ENCODE measurements around the gene RAD51B.

RAD51B gene

DNA sequence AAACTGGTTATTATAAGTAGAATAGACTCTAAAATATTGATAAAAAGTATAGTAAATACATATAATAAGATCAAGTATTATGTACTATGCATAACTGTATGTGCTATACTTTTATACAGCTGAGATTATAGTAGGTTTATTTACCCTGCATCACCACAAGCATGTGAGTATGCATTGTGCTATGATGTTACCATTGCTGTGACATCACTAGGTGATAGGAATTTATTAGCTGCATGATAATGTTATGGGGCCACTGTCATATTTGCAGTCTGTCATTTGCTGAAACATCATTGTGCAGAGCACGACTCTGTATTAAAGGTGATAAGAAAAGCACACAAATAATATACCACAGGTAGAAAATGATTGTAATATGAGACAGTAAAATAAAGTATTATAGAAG lies 587.7 kb downstream of the RAD51B start:
- no peak overlapping the region for H3K27ac ChIP-seq (ENCODE audit: low read depth, low read length)
- no peaks in the 10 kb centered on the region for H3K9me3 ChIP-seq (ENCODE audit: control insufficient read depth in 1 of 2, low read length in 2 of 2)
- no peak overlapping the region for H3K4me3 ChIP-seq (ENCODE audit: low read depth in 1 of 2, low read length in 2 of 2)
- H3K36me3 ChIP-seq (ENCODE audit: control insufficient read depth in 1 of 2, insufficient read depth in 2 of 2, low read length in 2 of 2), result no peaks in the 10 kb centered on the region
- no peaks in the 10 kb centered on the region for H3K27me3 ChIP-seq (ENCODE audit: control insufficient read depth in 1 of 2, insufficient read depth in 2 of 2, low read length in 2 of 2)
- peaks cover 3 to 18% of the 10 kb centered on the region in 2 donors for H3K4me1 ChIP-seq (ENCODE audit: control insufficient read depth in 1 of 2, insufficient read depth in 2 of 2, low read length in 2 of 2)
- H3K9ac ChIP-seq (ENCODE audit: low read depth in 1 of 2, low read length in 2 of 2), result no peak overlapping the region

DNA sequence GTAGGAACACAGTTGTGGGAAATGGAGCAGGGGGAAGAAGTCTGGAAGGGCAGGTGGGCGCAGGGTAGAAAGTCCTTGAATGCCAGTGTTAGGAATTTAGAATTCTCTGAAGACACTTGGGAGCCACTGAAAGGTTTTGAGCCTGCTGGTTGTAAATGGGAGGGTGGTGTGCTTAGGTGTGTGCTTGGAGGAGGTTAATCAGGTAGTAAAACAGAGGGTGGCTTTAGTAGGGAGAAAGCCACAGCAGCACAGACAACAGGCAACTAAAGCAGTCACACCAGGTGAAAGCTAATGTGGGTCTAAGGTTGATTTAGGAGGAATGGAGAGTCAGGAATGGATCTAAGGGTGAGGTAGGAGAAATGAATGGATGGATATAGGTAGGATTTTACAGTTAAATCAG lies 588.2 kb downstream of the RAD51B start:
- Histone ChIP-seq H3K4me1 (ENCODE audit: control insufficient read depth in 1 of 2, insufficient read depth in 2 of 2, low read length in 2 of 2) (peaks cover 2 to 18% of the 10 kb centered on the region in 2 donors), H3K9ac (ENCODE audit: low read depth in 1 of 2, low read length in 2 of 2) (no peak overlapping the region), H3K36me3 (ENCODE audit: control insufficient read depth in 1 of 2, insufficient read depth in 2 of 2, low read length in 2 of 2) (no peaks in the 10 kb centered on the region), H3K4me3 (ENCODE audit: low read depth in 1 of 2, low read length in 2 of 2) (no peak overlapping the region), H3K27me3 (ENCODE audit: control insufficient read depth in 1 of 2, insufficient read depth in 2 of 2, low read length in 2 of 2) (no peaks in the 10 kb centered on the region), H3K9me3 (ENCODE audit: control insufficient read depth in 1 of 2, low read length in 2 of 2) (no peaks in the 10 kb centered on the region), H3K27ac (ENCODE audit: low read depth, low read length) (no peak overlapping the region)

DNA sequence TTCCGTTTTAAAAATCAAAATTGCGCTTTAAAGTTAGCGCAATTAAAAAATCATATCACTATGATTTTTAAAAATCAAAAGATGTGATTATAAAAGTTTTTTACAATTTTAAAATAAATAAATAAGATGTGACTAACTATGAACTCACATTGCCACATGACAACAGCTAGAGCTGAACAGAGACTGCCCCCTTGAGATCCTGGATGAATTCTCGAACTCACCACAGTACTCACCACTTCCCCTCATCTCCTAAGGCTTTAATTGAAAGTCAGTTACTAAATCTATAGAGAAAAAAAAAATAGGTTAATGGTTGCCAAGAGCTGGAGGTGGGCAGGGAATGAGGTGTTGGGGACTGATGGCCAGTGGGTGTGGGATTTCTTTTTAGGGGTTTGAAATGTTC lies 589.1 kb downstream of the RAD51B start:
- Histone ChIP-seq H3K9me3 (ENCODE audit: control insufficient read depth in 1 of 2, low read length in 2 of 2) (no peaks in the 10 kb centered on the region), H3K27me3 (ENCODE audit: control insufficient read depth in 1 of 2, insufficient read depth in 2 of 2, low read length in 2 of 2) (no peaks in the 10 kb centered on the region), H3K4me3 (ENCODE audit: low read depth in 1 of 2, low read length in 2 of 2) (no peak overlapping the region), H3K27ac (ENCODE audit: low read depth, low read length) (no peak overlapping the region), H3K9ac (ENCODE audit: low read depth in 1 of 2, low read length in 2 of 2) (no peak overlapping the region), H3K4me1 (ENCODE audit: control insufficient read depth in 1 of 2, insufficient read depth in 2 of 2, low read length in 2 of 2) (peaks cover 4 to 18% of the 10 kb centered on the region in 2 donors), H3K36me3 (ENCODE audit: control insufficient read depth in 1 of 2, insufficient read depth in 2 of 2, low read length in 2 of 2) (no peaks in the 10 kb centered on the region)

DNA sequence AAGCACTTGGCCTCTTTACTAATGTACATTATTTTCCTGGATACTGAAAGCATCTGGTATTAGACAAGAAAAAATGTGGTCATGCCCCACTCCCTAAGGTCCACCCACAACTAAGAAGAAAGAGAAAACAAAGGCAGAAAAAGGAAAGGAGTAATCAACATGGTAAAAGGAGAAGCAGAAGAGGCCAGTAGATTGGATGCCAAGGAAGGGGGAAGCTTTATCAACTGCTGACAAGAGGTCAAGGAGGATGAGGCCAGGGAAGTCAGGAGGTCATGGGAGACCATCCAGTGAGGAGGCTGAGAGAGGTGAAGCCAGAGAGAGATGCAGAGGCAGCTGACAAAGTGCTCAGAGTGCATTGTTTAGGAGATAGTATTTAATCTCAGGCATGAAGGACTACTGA lies 589.8 kb downstream of the RAD51B start:
- no peak overlapping the region for H3K4me3 ChIP-seq (ENCODE audit: low read depth in 1 of 2, low read length in 2 of 2)
- no peaks in the 10 kb centered on the region for H3K36me3 ChIP-seq (ENCODE audit: control insufficient read depth in 1 of 2, insufficient read depth in 2 of 2, low read length in 2 of 2)
- H3K4me1 ChIP-seq (ENCODE audit: control insufficient read depth in 1 of 2, insufficient read depth in 2 of 2, low read length in 2 of 2), result peaks cover 4 to 15% of the 10 kb centered on the region in 2 donors
- H3K27me3 ChIP-seq (ENCODE audit: control insufficient read depth in 1 of 2, insufficient read depth in 2 of 2, low read length in 2 of 2), result no peaks in the 10 kb centered on the region
- no peaks in the 10 kb centered on the region for H3K9me3 ChIP-seq (ENCODE audit: control insufficient read depth in 1 of 2, low read length in 2 of 2)
- no peak overlapping the region for H3K27ac ChIP-seq (ENCODE audit: low read depth, low read length)
- no peak overlapping the region for H3K9ac ChIP-seq (ENCODE audit: low read depth in 1 of 2, low read length in 2 of 2)

DNA sequence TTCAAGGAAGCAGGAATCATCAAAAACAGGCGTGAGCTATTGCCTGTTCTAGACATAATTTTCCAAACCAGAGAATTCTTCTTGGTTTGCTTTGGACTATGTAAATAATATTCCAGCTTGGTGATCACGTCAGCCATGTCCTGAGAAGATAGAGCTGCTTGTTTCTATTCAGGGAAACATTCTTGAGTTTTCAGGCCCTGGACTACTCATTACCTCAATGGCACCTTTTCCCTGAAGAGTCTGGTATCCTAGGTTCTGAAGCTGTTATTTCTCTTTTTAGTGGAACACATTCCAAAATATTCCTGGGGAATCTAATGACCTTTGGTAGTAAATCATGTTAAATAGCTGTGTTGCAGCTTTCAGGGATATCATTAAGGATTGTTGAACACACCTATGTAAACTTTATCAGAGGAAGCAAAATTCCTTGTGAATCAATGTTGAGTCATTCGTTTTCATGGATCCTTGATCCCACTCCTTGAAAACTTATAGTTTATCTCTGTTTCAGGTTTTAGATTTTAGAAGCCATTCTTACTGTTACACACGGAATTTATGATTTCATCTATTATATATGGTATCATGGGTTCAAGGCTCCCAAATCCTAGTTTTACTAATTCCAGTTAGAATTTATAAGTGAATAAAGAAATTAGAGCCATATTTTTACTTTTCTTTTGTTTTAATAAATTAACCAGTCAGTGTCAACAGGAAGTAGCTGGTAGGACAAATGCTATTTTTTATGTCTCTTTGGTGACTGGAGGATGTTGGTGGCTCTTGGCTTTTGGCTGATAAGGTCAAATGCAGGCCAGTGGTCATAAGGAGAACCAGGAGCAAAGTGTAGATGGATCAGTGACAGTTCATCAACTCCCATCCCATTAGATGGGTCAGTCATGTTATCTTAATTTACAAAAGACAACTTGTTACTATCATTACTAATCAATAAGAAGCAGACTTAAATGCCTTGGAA lies 593.2 kb downstream of the RAD51B start:
- Histone ChIP-seq H3K36me3 (ENCODE audit: control insufficient read depth in 1 of 2, insufficient read depth in 2 of 2, low read length in 2 of 2) (no peaks in the 10 kb centered on the region), H3K9me3 (ENCODE audit: control insufficient read depth in 1 of 2, low read length in 2 of 2) (no peaks in the 10 kb centered on the region), H3K9ac (ENCODE audit: low read depth in 1 of 2, low read length in 2 of 2) (no peak overlapping the region), H3K4me3 (ENCODE audit: low read depth in 1 of 2, low read length in 2 of 2) (no peak overlapping the region), H3K27me3 (ENCODE audit: control insufficient read depth in 1 of 2, insufficient read depth in 2 of 2, low read length in 2 of 2) (no peaks in the 10 kb centered on the region), H3K27ac (ENCODE audit: low read depth, low read length) (no peak overlapping the region), H3K4me1 (ENCODE audit: control insufficient read depth in 1 of 2, insufficient read depth in 2 of 2, low read length in 2 of 2) (peaks cover 4 to 10% of the 10 kb centered on the region in 2 donors)

DNA sequence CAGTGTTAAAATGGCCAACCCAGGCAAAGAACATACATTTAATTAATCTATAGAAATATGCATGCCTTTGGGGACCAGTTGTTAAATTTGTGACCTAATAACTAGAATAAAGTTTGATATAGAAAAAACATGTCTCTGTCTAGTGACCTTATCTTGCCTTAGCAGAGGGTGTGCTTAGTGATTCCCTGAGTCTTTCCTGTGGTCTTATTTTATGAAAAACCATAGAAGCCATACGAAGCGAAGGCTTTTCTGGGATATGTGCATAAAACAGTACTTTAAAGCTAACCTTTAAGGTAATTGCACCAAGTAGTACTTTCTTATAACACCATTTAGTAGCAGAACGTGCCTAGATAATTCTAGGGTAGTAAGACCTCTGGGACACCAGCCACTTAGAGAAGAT lies 593.9 kb downstream of the RAD51B start:
- no peak overlapping the region for H3K27ac ChIP-seq (ENCODE audit: low read depth, low read length)
- H3K4me3 ChIP-seq (ENCODE audit: low read depth in 1 of 2, low read length in 2 of 2), result no peak overlapping the region
- no peak overlapping the region for H3K9ac ChIP-seq (ENCODE audit: low read depth in 1 of 2, low read length in 2 of 2)
- H3K36me3 ChIP-seq (ENCODE audit: control insufficient read depth in 1 of 2, insufficient read depth in 2 of 2, low read length in 2 of 2), result no peaks in the 10 kb centered on the region
- H3K4me1 ChIP-seq (ENCODE audit: control insufficient read depth in 1 of 2, insufficient read depth in 2 of 2, low read length in 2 of 2), result peaks cover 4 to 10% of the 10 kb centered on the region in 2 donors
- no peaks in the 10 kb centered on the region for H3K27me3 ChIP-seq (ENCODE audit: control insufficient read depth in 1 of 2, insufficient read depth in 2 of 2, low read length in 2 of 2)
- no peaks in the 10 kb centered on the region for H3K9me3 ChIP-seq (ENCODE audit: control insufficient read depth in 1 of 2, low read length in 2 of 2)

DNA sequence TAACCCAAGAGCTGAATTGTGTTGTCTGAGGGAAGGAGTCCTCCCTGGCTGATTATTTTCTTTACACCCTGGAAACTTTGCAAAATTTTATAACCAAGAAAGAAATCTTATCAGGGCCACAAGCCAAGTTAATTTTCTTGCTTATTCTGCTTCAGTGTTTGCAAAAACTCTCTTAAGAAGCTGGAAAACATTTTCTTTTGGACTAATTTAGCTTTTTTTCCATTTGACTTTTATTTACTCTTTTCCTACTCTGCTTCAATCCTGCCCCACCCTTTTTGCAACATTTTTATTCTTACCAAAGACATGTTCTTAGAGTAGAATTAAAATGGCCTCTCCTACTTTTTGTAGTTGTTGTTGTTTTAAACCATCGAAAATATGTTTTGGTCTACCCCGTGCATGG lies 594.5 kb downstream of the RAD51B start:
- no peak overlapping the region for H3K9ac ChIP-seq (ENCODE audit: low read depth in 1 of 2, low read length in 2 of 2)
- peaks cover 4 to 10% of the 10 kb centered on the region in 2 donors for H3K4me1 ChIP-seq (ENCODE audit: control insufficient read depth in 1 of 2, insufficient read depth in 2 of 2, low read length in 2 of 2)
- no peaks in the 10 kb centered on the region for H3K36me3 ChIP-seq (ENCODE audit: control insufficient read depth in 1 of 2, insufficient read depth in 2 of 2, low read length in 2 of 2)
- no peak overlapping the region for H3K27ac ChIP-seq (ENCODE audit: low read depth, low read length)
- H3K27me3 ChIP-seq (ENCODE audit: control insufficient read depth in 1 of 2, insufficient read depth in 2 of 2, low read length in 2 of 2), result no peaks in the 10 kb centered on the region
- H3K4me3 ChIP-seq (ENCODE audit: low read depth in 1 of 2, low read length in 2 of 2), result no peak overlapping the region
- no peaks in the 10 kb centered on the region for H3K9me3 ChIP-seq (ENCODE audit: control insufficient read depth in 1 of 2, low read length in 2 of 2)

DNA sequence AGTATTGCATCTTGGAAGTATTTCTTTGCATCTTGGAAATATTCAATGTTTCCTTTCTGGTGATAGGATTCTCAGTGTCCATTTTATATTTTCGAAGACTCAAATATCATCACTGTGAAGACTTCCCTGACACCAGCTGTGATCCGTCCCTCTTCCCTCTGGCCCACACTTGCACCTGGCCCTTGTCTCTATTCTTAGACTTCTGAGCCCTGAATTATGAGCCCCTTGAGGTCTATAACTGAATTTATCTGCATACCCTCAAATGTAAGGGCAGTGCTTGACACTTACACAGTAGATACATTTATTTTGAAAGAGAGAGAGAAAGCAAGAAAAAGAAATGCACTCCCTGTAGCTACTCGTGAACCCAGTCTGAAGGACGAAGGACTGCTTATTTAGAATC lies 596.6 kb downstream of the RAD51B start:
- Histone ChIP-seq H3K27ac (ENCODE audit: low read depth, low read length) (no peak overlapping the region), H3K4me1 (ENCODE audit: control insufficient read depth in 1 of 2, insufficient read depth in 2 of 2, low read length in 2 of 2) (peaks cover 4% of the 10 kb centered on the region in 2 donors)

DNA sequence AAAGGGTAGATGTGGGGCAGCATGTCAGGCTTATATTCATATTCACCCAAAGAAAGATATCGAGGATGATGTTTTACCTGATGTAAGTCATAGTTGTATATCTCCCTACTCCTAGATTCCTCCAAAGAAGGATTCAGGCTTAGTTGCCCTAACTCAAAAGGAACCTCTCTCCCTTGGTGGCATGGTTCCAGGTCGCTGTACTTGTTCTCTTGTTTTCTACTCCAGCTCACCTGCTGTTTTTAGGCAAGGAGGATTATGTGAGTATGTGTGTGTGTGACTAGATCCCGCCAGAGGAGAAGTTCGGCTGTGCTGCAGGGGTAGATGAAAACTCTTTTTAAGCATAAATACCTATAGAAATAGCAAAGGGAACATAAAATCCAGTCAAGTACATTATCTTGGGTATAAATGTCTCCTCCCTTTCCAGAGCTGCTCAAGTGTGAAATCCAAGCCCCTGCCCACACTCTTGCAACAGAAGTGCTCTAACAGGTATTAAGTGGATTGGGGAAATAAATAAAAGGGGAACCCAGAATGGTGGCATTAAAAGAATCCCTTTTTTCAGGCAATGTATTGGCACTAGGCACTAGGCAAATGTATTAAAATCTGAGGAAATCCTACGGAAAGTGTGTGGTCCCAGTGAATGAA lies 597.6 kb downstream of the RAD51B start:
- H3K27ac ChIP-seq (ENCODE audit: low read depth, low read length), result no peak overlapping the region
- no peak overlapping the region for H3K9ac ChIP-seq (ENCODE audit: low read depth in 1 of 2, low read length in 2 of 2)
- no peak overlapping the region for H3K4me3 ChIP-seq (ENCODE audit: low read depth in 1 of 2, low read length in 2 of 2)
- H3K9me3 ChIP-seq (ENCODE audit: control insufficient read depth in 1 of 2, low read length in 2 of 2), result no peaks in the 10 kb centered on the region
- peaks cover 4% of the 10 kb centered on the region in 2 donors for H3K4me1 ChIP-seq (ENCODE audit: control insufficient read depth in 1 of 2, insufficient read depth in 2 of 2, low read length in 2 of 2)
- H3K36me3 ChIP-seq (ENCODE audit: control insufficient read depth in 1 of 2, insufficient read depth in 2 of 2, low read length in 2 of 2), result no peaks in the 10 kb centered on the region
- H3K27me3 ChIP-seq (ENCODE audit: control insufficient read depth in 1 of 2, insufficient read depth in 2 of 2, low read length in 2 of 2), result no peaks in the 10 kb centered on the region

More for the DNA sequence above, 596.6 kb downstream of the RAD51B start:
- Histone ChIP-seq H3K9me3 (ENCODE audit: control insufficient read depth in 1 of 2, low read length in 2 of 2) (no peaks in the 10 kb centered on the region), H3K27me3 (ENCODE audit: control insufficient read depth in 1 of 2, insufficient read depth in 2 of 2, low read length in 2 of 2) (no peaks in the 10 kb centered on the region), H3K9ac (ENCODE audit: low read depth in 1 of 2, low read length in 2 of 2) (no peak overlapping the region), H3K36me3 (ENCODE audit: control insufficient read depth in 1 of 2, insufficient read depth in 2 of 2, low read length in 2 of 2) (no peaks in the 10 kb centered on the region), H3K4me3 (ENCODE audit: low read depth in 1 of 2, low read length in 2 of 2) (no peak overlapping the region)
